ENCODE data around the gene C1orf159.

- no peak; the same call in 1 of the 2 replicates for TF ChIP-seq POLR2A (conservative IDR thresholded peaks at IDR 0.05)
- TF ChIP-seq CTCF (IDR thresholded peaks at IDR 0.05 in 2 of 3, conservative IDR thresholded peaks at IDR 0.05 in 1 of 3; ENCODE audit: insufficient read depth in 2 of 3, low read depth in 1 of 3, low read length in 3 of 3), result no peak
- no peak for TF ChIP-seq CHD2 (IDR thresholded peaks at IDR 0.05; ENCODE audit: low read depth, low read length)
- TF ChIP-seq NR2F6 (CRISPR knock-in tag; IDR thresholded peaks at IDR 0.05), result no peak
These were observed 63.7 kb downstream of the C1orf159 start for GRCh38 chr1:1052003-1052840.
